ENCODE data around the gene SMIM41. TPM values are rescaled to one million over a fixed set of nuclear protein-coding genes. Genes with fewer than 3 reads are reported as not detected.

Gene SMIM41
- total and polyA plus RNA-seq, 2 donors from 2014 or later, result 0.31 TPM; not detected in 1

- Histone ChIP-seq H3K27ac (ENCODE audit: low read depth in 2 of 2, low read length in 2 of 2) (no peak overlapping the region), H3K9me3 (ENCODE audit: control insufficient read depth in 2 of 3, insufficient read depth in 1 of 3, low read length in 3 of 3) (no peaks in the 10 kb centered on the region), H3K9ac (ENCODE audit: low read length in 3 of 3) (no peak overlapping the region), H3K4me1 (ENCODE audit: control insufficient read depth in 2 of 3, insufficient read depth in 2 of 3, low read depth in 1 of 3, low read length in 3 of 3) (peaks cover 0 to 7% (median 0%) of the 10 kb centered on the region in 3 donors), H3K36me3 (ENCODE audit: control insufficient read depth in 2 of 3, insufficient read depth in 3 of 3, low read length in 3 of 3) (no peaks in the 10 kb centered on the region), H3K27me3 (ENCODE audit: control insufficient read depth, insufficient read depth, low read length) (no peaks in the 10 kb centered on the region), H3K4me3 (ENCODE audit: low read length in 3 of 3) (no peak overlapping the region)
- FAIRE-seq, result no peak
- DNase-seq, result no peak
- intact Hi-C loops (cut with DNase I), result loop anchor here (5.0 to 10.0 kb wide), 2 partner anchors 172 to 720 kb away; no protein-coding TSS in a partner anchor
- no peak for TF ChIP-seq CTCF (IDR thresholded peaks at IDR 0.05; ENCODE audit: borderline replicate concordance, extremely low read depth, insufficient read depth)
These were observed 75.8 kb downstream of the SMIM41 start for GRCh38 chr12:52155048-52155868.

- intact Hi-C loops (cut with DNase I), result loop anchor here (5.0 to 10.0 kb wide), 2 partner anchors 171 to 718 kb away; no protein-coding TSS in a partner anchor
- Histone ChIP-seq H3K27me3 (ENCODE audit: control insufficient read depth, insufficient read depth, low read length) (no peaks in the 10 kb centered on the region), H3K27ac (ENCODE audit: low read depth in 2 of 2, low read length in 2 of 2) (no peak overlapping the region), H3K9ac (ENCODE audit: low read length in 3 of 3) (no peak overlapping the region), H3K4me3 (ENCODE audit: low read length in 3 of 3) (no peak overlapping the region), H3K36me3 (ENCODE audit: control insufficient read depth in 2 of 3, insufficient read depth in 3 of 3, low read length in 3 of 3) (no peaks in the 10 kb centered on the region), H3K9me3 (ENCODE audit: control insufficient read depth in 2 of 3, insufficient read depth in 1 of 3, low read length in 3 of 3) (no peaks in the 10 kb centered on the region), H3K4me1 (ENCODE audit: control insufficient read depth in 2 of 3, insufficient read depth in 2 of 3, low read depth in 1 of 3, low read length in 3 of 3) (peaks cover 0 to 7% (median 0%) of the 10 kb centered on the region in 3 donors)
- no peak for TF ChIP-seq CTCF (IDR thresholded peaks at IDR 0.05; ENCODE audit: borderline replicate concordance, extremely low read depth, insufficient read depth)
- DNase-seq, result no peak
- no peak for FAIRE-seq
These were observed 76.8 kb downstream of the SMIM41 start for GRCh38 chr12:52156311-52156710.

GRCh38 chr12:52156757-52157565 is 77.5 kb downstream of the SMIM41 start:
- TF ChIP-seq CTCF (IDR thresholded peaks at IDR 0.05; ENCODE audit: borderline replicate concordance, extremely low read depth, insufficient read depth), result peak; percentile 98
- Histone ChIP-seq H3K27ac (ENCODE audit: low read depth in 2 of 2, low read length in 2 of 2) (no peak overlapping the region), H3K9me3 (ENCODE audit: control insufficient read depth in 2 of 3, insufficient read depth in 1 of 3, low read length in 3 of 3) (no peaks in the 10 kb centered on the region), H3K27me3 (ENCODE audit: control insufficient read depth, insufficient read depth, low read length) (no peaks in the 10 kb centered on the region), H3K9ac (ENCODE audit: low read length in 3 of 3) (no peak overlapping the region), H3K4me3 (ENCODE audit: low read length in 3 of 3) (no peak overlapping the region), H3K36me3 (ENCODE audit: control insufficient read depth in 2 of 3, insufficient read depth in 3 of 3, low read length in 3 of 3) (no peaks in the 10 kb centered on the region), H3K4me1 (ENCODE audit: control insufficient read depth in 2 of 3, insufficient read depth in 2 of 3, low read depth in 1 of 3, low read length in 3 of 3) (peaks cover 0 to 4% (median 0%) of the 10 kb centered on the region in 3 donors)
- DNase-seq, result peak; percentile 76 to 90 (median 85)
- intact Hi-C loops (cut with DNase I), result loop anchor here (5.0 to 10.0 kb wide), 2 partner anchors 170 to 718 kb away; no protein-coding TSS in a partner anchor
- FAIRE-seq, result no peak
